HEK293 (cell line): ENCODE results near the gene LAMA5.

ENCODE experiments used
- CTCF ChIP-seq: fragments of 450-650 bp; formaldehyde crosslinking; IDR thresholded peaks from 2 replicates; pipeline ENCODE4 v1.5.1; 2016; ENCODE audit warnings: missing biosample characterization, missing genetic modification characterization
- SP2 ChIP-seq: fragments of 450-650 bp; formaldehyde crosslinking; IDR thresholded peaks from 2 replicates; pipeline ENCODE4 v1.5.1; 2016; ENCODE audit warnings: missing biosample characterization, missing genetic modification characterization
- TSHZ1 ChIP-seq: fragments of 450-650 bp; formaldehyde crosslinking; IDR thresholded peaks from 2 replicates; pipeline ENCODE4 v1.5.1; 2016; ENCODE audit warnings: missing biosample characterization, missing genetic modification characterization, borderline replicate concordance
- ZNF133 ChIP-seq: fragments of 450-650 bp; formaldehyde crosslinking; IDR thresholded peaks from 2 replicates; pipeline ENCODE4 v1.5.1; 2016; ENCODE audit warnings: missing biosample characterization, missing genetic modification characterization
- ZNF148 ChIP-seq: fragments of 450-650 bp; formaldehyde crosslinking; IDR thresholded peaks from 2 replicates; pipeline ENCODE4 v1.5.0; 2017; ENCODE audit warnings: missing biosample characterization, missing genetic modification characterization, borderline replicate concordance
- ZNF530 ChIP-seq: fragments of 450-650 bp; formaldehyde crosslinking; IDR thresholded peaks from 2 replicates; pipeline ENCODE4 v1.5.1; 2016; ENCODE audit warnings: low read depth, missing biosample characterization, missing genetic modification characterization
- TF ChIP-seq, protein P1 (sequence below): sonication (generic); formaldehyde crosslinking; IDR thresholded peaks from 2 replicates; pipeline ENCODE4 v1.8.1; 2022; ENCODE audit warnings: mild to moderate bottlenecking, moderate library complexity, missing genetic modification reagents
- TF ChIP-seq, protein P2 (sequence below): fragments of 450-650 bp; formaldehyde crosslinking; IDR thresholded peaks from 2 replicates; pipeline ENCODE4 v1.5.1; 2016; ENCODE audit warnings: missing biosample characterization, missing genetic modification characterization
- TF ChIP-seq, protein P3 (sequence below): fragments of 450-650 bp; formaldehyde crosslinking; IDR thresholded peaks from 2 replicates; pipeline ENCODE4 v1.5.1; 2016; ENCODE audit warnings: missing biosample characterization, missing genetic modification characterization

DNA sequence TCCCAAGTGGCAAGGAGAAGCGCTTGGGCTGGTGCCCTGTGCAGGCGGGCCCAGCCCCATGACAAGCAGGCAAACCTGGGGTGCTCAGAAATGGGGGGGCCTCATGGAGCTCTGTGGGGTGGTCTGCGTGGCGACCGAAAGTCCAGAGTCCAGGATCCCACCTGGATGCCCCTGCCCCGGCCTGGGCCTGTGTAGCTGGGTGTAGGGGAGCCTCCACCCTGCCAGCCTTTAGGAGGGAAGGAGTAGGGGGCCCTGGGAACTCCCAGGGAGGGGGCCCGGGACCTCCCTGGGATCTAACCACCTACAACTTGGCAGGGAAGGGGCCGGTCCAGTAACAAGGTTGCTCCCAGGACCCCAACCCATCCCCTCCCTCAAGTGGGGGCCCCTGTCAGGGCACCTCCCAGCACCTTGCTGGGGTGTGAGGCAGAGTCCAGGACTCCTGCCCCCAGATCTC, 4.5 kb upstream of the LAMA5 start:
- TF ChIP-seq ZNF148 (tag by site-specific recombination), result no peak
- no peak for TF ChIP-seq SP2
- TF ChIP-seq CTCF (tag by site-specific recombination), result no peak
- TF ChIP-seq, protein P1, sequence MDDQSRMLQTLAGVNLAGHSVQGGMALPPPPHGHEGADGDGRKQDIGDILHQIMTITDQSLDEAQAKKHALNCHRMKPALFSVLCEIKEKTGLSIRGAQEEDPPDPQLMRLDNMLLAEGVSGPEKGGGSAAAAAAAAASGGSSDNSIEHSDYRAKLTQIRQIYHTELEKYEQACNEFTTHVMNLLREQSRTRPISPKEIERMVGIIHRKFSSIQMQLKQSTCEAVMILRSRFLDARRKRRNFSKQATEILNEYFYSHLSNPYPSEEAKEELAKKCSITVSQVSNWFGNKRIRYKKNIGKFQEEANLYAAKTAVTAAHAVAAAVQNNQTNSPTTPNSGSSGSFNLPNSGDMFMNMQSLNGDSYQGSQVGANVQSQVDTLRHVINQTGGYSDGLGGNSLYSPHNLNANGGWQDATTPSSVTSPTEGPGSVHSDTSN (CRISPR knock-in tag), result no peak
- TF ChIP-seq ZNF133 (tag by site-specific recombination), result no peak
- TF ChIP-seq, protein P2, sequence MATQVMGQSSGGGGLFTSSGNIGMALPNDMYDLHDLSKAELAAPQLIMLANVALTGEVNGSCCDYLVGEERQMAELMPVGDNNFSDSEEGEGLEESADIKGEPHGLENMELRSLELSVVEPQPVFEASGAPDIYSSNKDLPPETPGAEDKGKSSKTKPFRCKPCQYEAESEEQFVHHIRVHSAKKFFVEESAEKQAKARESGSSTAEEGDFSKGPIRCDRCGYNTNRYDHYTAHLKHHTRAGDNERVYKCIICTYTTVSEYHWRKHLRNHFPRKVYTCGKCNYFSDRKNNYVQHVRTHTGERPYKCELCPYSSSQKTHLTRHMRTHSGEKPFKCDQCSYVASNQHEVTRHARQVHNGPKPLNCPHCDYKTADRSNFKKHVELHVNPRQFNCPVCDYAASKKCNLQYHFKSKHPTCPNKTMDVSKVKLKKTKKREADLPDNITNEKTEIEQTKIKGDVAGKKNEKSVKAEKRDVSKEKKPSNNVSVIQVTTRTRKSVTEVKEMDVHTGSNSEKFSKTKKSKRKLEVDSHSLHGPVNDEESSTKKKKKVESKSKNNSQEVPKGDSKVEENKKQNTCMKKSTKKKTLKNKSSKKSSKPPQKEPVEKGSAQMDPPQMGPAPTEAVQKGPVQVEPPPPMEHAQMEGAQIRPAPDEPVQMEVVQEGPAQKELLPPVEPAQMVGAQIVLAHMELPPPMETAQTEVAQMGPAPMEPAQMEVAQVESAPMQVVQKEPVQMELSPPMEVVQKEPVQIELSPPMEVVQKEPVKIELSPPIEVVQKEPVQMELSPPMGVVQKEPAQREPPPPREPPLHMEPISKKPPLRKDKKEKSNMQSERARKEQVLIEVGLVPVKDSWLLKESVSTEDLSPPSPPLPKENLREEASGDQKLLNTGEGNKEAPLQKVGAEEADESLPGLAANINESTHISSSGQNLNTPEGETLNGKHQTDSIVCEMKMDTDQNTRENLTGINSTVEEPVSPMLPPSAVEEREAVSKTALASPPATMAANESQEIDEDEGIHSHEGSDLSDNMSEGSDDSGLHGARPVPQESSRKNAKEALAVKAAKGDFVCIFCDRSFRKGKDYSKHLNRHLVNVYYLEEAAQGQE (tag by site-specific recombination), result no peak
- no peak for TF ChIP-seq TSHZ1
- TF ChIP-seq ZNF530, result no peak
- TF ChIP-seq, protein P3, sequence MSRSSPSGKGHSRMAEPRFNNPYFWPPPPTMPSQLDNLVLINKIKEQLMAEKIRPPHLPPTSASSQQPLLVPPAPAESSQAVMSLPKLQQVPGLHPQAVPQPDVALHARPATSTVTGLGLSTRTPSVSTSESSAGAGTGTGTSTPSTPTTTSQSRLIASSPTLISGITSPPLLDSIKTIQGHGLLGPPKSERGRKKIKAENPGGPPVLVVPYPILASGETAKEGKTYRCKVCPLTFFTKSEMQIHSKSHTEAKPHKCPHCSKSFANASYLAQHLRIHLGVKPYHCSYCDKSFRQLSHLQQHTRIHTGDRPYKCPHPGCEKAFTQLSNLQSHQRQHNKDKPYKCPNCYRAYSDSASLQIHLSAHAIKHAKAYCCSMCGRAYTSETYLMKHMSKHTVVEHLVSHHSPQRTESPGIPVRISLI (tag by site-specific recombination), result no peak
